Measurements from ENCODE around the gene PDHB.
A peak's percentile ranks its signal among the peaks of the same experiment; 100 is the strongest.

PDHB gene

GRCh38 chr3:58466899-58467563 lies 33.4 kb upstream of the PDHB start:
- H3K27ac ChIP-seq: no peak overlapping the region
- H3K4me3 ChIP-seq (ENCODE audit: low read depth, low read length): no peak overlapping the region
- in situ Hi-C loops (cut with HindIII; ENCODE audit: low pct_ligation_motif_present, low sequenced_read_pairs): no loop called here
- no peak for DNase-seq
- H3K36me3 ChIP-seq (replicated peaks): no peaks in the 10 kb centered on the region
- H3K27me3 ChIP-seq (replicated peaks): no peaks in the 10 kb centered on the region
- TF ChIP-seq CTCF (IDR thresholded peaks at IDR 0.05; ENCODE audit: low read depth, low read length, missing control alignments): no peak

- DNase-seq: no peak
- Histone ChIP-seq H3K36me3 (replicated peaks) (no peaks in the 10 kb centered on the region), H3K27me3 (replicated peaks) (no peaks in the 10 kb centered on the region), H3K4me3 (ENCODE audit: low read depth, low read length) (no peak overlapping the region), H3K27ac (no peak overlapping the region)
- in situ Hi-C loops (cut with HindIII; ENCODE audit: low pct_ligation_motif_present, low sequenced_read_pairs): no loop called here
- no peak for TF ChIP-seq CTCF (IDR thresholded peaks at IDR 0.05; ENCODE audit: low read depth, low read length, missing control alignments)
Observed at GRCh38 chr3:58464866-58465265, 31.2 kb upstream of the PDHB start.

- TF ChIP-seq CTCF (IDR thresholded peaks at IDR 0.05; ENCODE audit: low read depth, low read length, missing control alignments): no peak
- Histone ChIP-seq H3K27me3 (replicated peaks) (no peaks in the 10 kb centered on the region), H3K27ac (no peak overlapping the region), H3K4me3 (ENCODE audit: low read depth, low read length) (no peak overlapping the region), H3K36me3 (replicated peaks) (no peaks in the 10 kb centered on the region)
- no peak for DNase-seq
- in situ Hi-C loops (cut with HindIII; ENCODE audit: low pct_ligation_motif_present, low sequenced_read_pairs): no loop called here
Observed at GRCh38 chr3:58463942-58464271, 30.3 kb upstream of the PDHB start.

- Histone ChIP-seq H3K27me3 (replicated peaks) (no peaks in the 10 kb centered on the region), H3K36me3 (replicated peaks) (no peaks in the 10 kb centered on the region), H3K4me3 (ENCODE audit: low read depth, low read length) (peak overlapping the region; percentile 13), H3K27ac (no peak overlapping the region)
- in situ Hi-C loops (cut with HindIII; ENCODE audit: low pct_ligation_motif_present, low sequenced_read_pairs): no loop called here
- peak; percentile 91 for TF ChIP-seq CTCF (IDR thresholded peaks at IDR 0.05; ENCODE audit: low read depth, low read length, missing control alignments)
- peak; percentile 85 for DNase-seq
Observed at GRCh38 chr3:58463181-58463941, 29.7 kb upstream of the PDHB start.

- H3K36me3 ChIP-seq (replicated peaks): no peaks in the 10 kb centered on the region
- H3K27ac ChIP-seq: no peak overlapping the region
- TF ChIP-seq CTCF (IDR thresholded peaks at IDR 0.05; ENCODE audit: low read depth, low read length, missing control alignments): no peak
- in situ Hi-C loops (cut with HindIII; ENCODE audit: low pct_ligation_motif_present, low sequenced_read_pairs): no loop called here
- DNase-seq: no peak
- no peaks in the 10 kb centered on the region for H3K27me3 ChIP-seq (replicated peaks)
- H3K4me3 ChIP-seq (ENCODE audit: low read depth, low read length): no peak overlapping the region
Observed at GRCh38 chr3:58462829-58463180, 29.2 kb upstream of the PDHB start.

Measured in brain microvascular endothelial cell (primary cell).